Fibroblast of lung (primary cell): ENCODE measurements around the gene ROBO1. TPM values are rescaled to one million over a fixed set of nuclear protein-coding genes. Genes with fewer than 3 reads are reported as not detected.

Experiments
- DNase-seq, 2 donors: peaks; one replicate each; pipeline versions ENCODE4 v3.0.0 to v3.0.0-alpha.2; 2010; ENCODE audit warnings: low read depth in 2 of 2
- H2AFZ ChIP-seq: 2 replicates; pipeline ENCODE4 v1.5.1; 2012; ENCODE audit warnings: low read length, control low read depth, inconsistent platforms
- H3K27ac ChIP-seq: 2 replicates; pipeline ENCODE4 v1.5.1; 2011; ENCODE audit warnings: low read length, control low read depth; ENCODE audit not compliant: insufficient read depth
- H3K27me3 ChIP-seq: 2 replicates; pipeline ENCODE4 v1.5.1; 2011; ENCODE audit warnings: mild to moderate bottlenecking, low read length; ENCODE audit not compliant: control insufficient read depth, insufficient read depth
- H3K36me3 ChIP-seq: 2 replicates; pipeline ENCODE4 v1.5.1; 2011; ENCODE audit warnings: low read length; ENCODE audit not compliant: control insufficient read depth, insufficient read depth
- H3K4me1 ChIP-seq: 2 replicates; pipeline ENCODE4 v1.5.1; 2011; ENCODE audit warnings: low read length; ENCODE audit not compliant: control insufficient read depth, insufficient read depth; ENCODE audit errors: extremely low read depth
- H3K4me2 ChIP-seq: 2 replicates; pipeline ENCODE4 v1.5.1; 2011; ENCODE audit warnings: low read length, control low read depth; ENCODE audit not compliant: insufficient read depth; ENCODE audit errors: extremely low read depth
- H3K4me3 ChIP-seq, 4 experiments: fragments of 200-600 bp in 1 of 4; sonication (generic) in 1 of 4; replicated peaks in 1 of 4; 2 replicates each; pipeline ENCODE4 v1.5.1; 2011 to 2016; ENCODE audit warnings: low read length in 4 of 4, low read depth in 3 of 4, mild to moderate bottlenecking in 3 of 4, control low read depth in 2 of 4, inconsistent platforms in 1 of 4, mixed read lengths in 1 of 4; ENCODE audit not compliant: insufficient read depth in 1 of 4; ENCODE audit errors: control extremely low read depth in 1 of 4
- H3K79me2 ChIP-seq: 2 replicates; pipeline ENCODE4 v1.5.1; 2012; ENCODE audit warnings: mild to moderate bottlenecking, low read length, inconsistent platforms; ENCODE audit not compliant: control insufficient read depth, insufficient read depth
- H3K9ac ChIP-seq: 2 replicates; pipeline ENCODE4 v1.5.1; 2011; ENCODE audit warnings: mild to moderate bottlenecking, low read length, control low read depth; ENCODE audit not compliant: insufficient read depth
- H3K9me3 ChIP-seq: 2 replicates; pipeline ENCODE4 v1.5.1; 2012; ENCODE audit warnings: low read depth, low read length; ENCODE audit not compliant: control insufficient read depth, insufficient read depth
- H4K20me1 ChIP-seq: 2 replicates; pipeline ENCODE4 v1.5.1; 2011; ENCODE audit warnings: low read length; ENCODE audit not compliant: control insufficient read depth, insufficient read depth; ENCODE audit errors: extremely low read depth
- EZH2 ChIP-seq: IDR thresholded peaks from 2 replicates; pipeline ENCODE4 v1.5.1; 2012; ENCODE audit warnings: low read length, control low read depth, mild to moderate bottlenecking; ENCODE audit errors: missing control alignments
- polyA plus RNA-seq, 2 donors: library from polyadenylated mRNA; depleted of rRNA in 1 of 2; stranded (reverse) in 1 of 2; unstranded in 1 of 2; fragments of >200 nt; gene quantifications; 2 replicates each; pipeline ENCODE4 v1.2.1, GENCODE V29; 2011 to 2012; ENCODE audit warnings: missing spikeins in 1 of 2
- total RNA-seq: library from RNA; depleted of rRNA; stranded (reverse); fragments of >200 nt; gene quantifications from 2 replicates; pipeline ENCODE4 v1.2.1, GENCODE V29; 2014
- TF ChIP-seq, protein P1 (sequence below), 2 donors: IDR thresholded peaks in 1 of 2; conservative IDR thresholded peaks in 1 of 2; 1 replicate in 1 of 2; 2 replicates in 1 of 2; pipeline ENCODE4 v1.5.1; 2011 to 2012; ENCODE audit warnings: low read length in 2 of 2, control low read depth in 1 of 2, inconsistent platforms in 1 of 2, low read depth in 1 of 2, mild to moderate bottlenecking in 1 of 2

Gene ROBO1
- total and polyA plus RNA-seq, 2 donors (not counting 1 experiment from before 2014, with no cell fraction given) = 53.8 to 104 TPM

DNA sequence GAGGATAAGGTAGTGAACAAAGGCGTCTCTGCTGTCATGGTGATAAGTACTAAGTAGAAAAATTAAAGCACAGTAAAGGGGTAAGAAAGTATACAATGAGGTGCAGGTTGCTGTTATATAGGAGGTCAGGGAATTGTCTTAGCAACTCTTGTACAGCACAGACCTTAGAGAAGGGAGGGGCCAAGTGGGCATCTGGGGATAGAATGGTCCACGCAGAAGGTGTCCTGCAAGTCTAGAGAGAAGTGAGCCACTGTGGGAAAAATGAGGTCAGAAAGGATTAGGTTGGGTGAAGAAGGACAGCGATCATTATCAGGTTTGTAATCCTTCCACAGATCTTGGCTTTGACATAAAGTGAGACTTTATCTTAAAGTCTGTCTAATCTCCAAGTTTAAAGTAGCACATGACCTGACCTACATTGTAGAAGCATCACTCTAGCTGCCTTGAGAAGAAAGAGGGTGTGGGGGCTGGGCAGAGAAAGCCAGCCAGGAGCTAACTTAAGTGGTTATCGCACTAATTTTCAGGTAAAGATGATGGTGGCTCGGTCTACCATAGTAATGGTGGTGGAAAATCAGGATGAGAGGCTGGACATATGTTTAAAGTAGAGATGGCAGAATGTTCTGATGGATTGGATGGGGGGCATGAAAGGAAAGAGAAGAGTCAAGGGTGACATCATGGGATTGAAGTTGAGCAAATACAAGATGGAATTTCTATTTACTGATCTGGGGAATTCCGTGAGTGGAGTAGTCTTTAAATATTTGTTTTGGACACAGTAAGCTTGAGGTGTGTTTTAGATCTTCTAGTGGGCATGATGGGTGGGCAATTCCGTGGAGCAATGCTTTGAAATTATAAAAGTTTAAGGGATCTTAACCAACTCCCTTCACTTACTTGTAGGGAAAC, 919.2 kb downstream of the ROBO1 start:
- no peak for DNase-seq

DNA sequence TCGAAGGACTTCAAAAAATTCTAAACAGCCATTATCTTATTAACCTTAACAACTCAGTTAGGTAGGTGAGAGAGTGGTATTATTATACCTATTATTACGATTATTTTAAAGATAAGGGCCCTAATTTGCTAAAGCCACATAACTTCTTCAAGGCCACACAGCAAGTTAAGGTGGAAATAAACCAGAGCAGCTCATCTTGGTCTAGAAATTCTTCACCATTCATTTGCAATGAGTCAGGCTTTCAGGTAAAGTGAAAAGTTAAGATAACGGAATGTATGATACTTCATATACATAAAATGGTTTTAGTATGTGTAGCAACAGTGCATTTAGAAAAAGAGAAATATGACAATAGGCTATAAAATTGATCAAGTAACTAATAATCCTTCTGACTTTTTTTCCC, 920.2 kb downstream of the ROBO1 start:
- Histone ChIP-seq H3K27ac (no peak overlapping the region), H3K4me3 (no peak overlapping the region), H3K36me3 (no peaks in the 10 kb centered on the region), H3K4me1 (peaks cover 2% of the 10 kb centered on the region), H3K9me3 (no peaks in the 10 kb centered on the region), H2AFZ (no peak overlapping the region), H3K79me2 (no peaks in the 10 kb centered on the region), H3K27me3 (no peaks in the 10 kb centered on the region), H3K9ac (no peak overlapping the region), H4K20me1 (no peaks in the 10 kb centered on the region), H3K4me2 (no peak overlapping the region)
- TF ChIP-seq EZH2 = no peak
- TF ChIP-seq, protein P1, sequence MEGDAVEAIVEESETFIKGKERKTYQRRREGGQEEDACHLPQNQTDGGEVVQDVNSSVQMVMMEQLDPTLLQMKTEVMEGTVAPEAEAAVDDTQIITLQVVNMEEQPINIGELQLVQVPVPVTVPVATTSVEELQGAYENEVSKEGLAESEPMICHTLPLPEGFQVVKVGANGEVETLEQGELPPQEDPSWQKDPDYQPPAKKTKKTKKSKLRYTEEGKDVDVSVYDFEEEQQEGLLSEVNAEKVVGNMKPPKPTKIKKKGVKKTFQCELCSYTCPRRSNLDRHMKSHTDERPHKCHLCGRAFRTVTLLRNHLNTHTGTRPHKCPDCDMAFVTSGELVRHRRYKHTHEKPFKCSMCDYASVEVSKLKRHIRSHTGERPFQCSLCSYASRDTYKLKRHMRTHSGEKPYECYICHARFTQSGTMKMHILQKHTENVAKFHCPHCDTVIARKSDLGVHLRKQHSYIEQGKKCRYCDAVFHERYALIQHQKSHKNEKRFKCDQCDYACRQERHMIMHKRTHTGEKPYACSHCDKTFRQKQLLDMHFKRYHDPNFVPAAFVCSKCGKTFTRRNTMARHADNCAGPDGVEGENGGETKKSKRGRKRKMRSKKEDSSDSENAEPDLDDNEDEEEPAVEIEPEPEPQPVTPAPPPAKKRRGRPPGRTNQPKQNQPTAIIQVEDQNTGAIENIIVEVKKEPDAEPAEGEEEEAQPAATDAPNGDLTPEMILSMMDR (conservative IDR thresholded peaks at IDR 0.05 in 1 of 2, IDR thresholded peaks at IDR 0.05 in 1 of 2; ENCODE audit: low read depth in 1 of 2, low read length in 2 of 2) = no peak
- no peak for DNase-seq

More for the DNA sequence above, 919.2 kb downstream of the ROBO1 start:
- Histone ChIP-seq H3K9ac (no peak overlapping the region), H3K27ac (no peak overlapping the region), H3K4me1 (peaks cover 2% of the 10 kb centered on the region), H3K27me3 (no peaks in the 10 kb centered on the region), H3K4me2 (no peak overlapping the region), H4K20me1 (no peaks in the 10 kb centered on the region), H2AFZ (no peak overlapping the region), H3K79me2 (no peaks in the 10 kb centered on the region), H3K4me3 (no peak overlapping the region), H3K36me3 (no peaks in the 10 kb centered on the region), H3K9me3 (no peaks in the 10 kb centered on the region)
- TF ChIP-seq, protein P1 (conservative IDR thresholded peaks at IDR 0.05 in 1 of 2, IDR thresholded peaks at IDR 0.05 in 1 of 2; ENCODE audit: low read depth in 1 of 2, low read length in 2 of 2) = no peak
- no peak for TF ChIP-seq EZH2

DNA sequence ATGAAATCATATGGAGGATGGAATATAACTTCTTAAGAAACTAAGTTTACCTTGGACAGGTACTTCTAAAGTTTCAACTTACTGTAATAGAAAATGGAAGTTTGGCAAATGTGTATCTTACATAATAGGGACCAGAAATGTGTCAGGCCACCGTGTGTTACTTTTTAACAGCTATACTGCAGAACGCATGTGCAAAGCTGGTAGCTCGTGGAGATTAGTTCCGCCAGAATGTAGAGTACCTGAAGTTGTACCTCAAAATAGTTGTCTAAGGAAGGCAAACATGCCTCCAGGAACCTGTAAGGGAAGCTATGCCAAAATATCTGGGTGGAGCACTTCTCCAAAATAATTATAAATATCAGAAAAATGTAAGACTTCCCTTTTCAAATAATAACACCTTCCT, 920.6 kb downstream of the ROBO1 start:
- no peak for TF ChIP-seq EZH2
- TF ChIP-seq, protein P1 (conservative IDR thresholded peaks at IDR 0.05 in 1 of 2, IDR thresholded peaks at IDR 0.05 in 1 of 2; ENCODE audit: low read depth in 1 of 2, low read length in 2 of 2) = no peak
- Histone ChIP-seq H3K36me3 (no peaks in the 10 kb centered on the region), H3K27ac (no peak overlapping the region), H3K9ac (no peak overlapping the region), H3K27me3 (no peaks in the 10 kb centered on the region), H4K20me1 (no peaks in the 10 kb centered on the region), H2AFZ (no peak overlapping the region), H3K9me3 (no peaks in the 10 kb centered on the region), H3K79me2 (no peaks in the 10 kb centered on the region), H3K4me3 (no peak overlapping the region), H3K4me2 (peak overlapping the region; percentile 8), H3K4me1 (peaks cover 2% of the 10 kb centered on the region)
- no peak for DNase-seq
